ENCODE data around the gene TLN1. TPM values are rescaled to one million over a fixed set of nuclear protein-coding genes. Genes with fewer than 3 reads are reported as not detected.

TLN1 gene
- total and polyA plus RNA-seq, 2 of the 8 experiments (the other 6 are each of a cell fraction or from before 2014, with no cell fraction given), result 28.1 to 90.1 TPM

DNA sequence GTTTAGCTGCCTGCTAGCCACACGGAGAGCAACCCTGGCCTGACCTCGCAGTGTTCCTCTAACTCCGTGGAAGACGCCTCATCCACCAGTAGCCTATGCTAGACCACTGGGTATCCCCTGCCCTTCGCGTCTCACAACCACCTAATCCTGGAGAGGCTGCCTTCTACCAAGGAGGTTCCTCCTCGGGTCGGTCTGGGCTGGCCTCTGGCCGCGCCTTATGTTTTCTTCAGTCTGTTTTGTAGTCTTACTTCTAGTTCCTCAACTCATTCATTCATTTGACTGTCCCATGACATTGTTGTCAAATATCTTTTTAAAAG, 40.7 kb downstream of the TLN1 start:
- no peak overlapping the region for H4K8ac ChIP-seq (ENCODE audit: extremely low read depth, insufficient read depth, low read length)
- no peak overlapping the region for H4K91ac ChIP-seq (replicated peaks; ENCODE audit: insufficient read length, low read length)
- peak overlapping the region; percentile 62 for H4K5ac ChIP-seq (ENCODE audit: insufficient read length, low read depth, low read length)
- H3K23ac ChIP-seq (ENCODE audit: insufficient read length), result no peak overlapping the region
- 0 out of 2 replicates have a peak overlapping the region, but pooled peaks have one; percentile 98 for H2BK15ac ChIP-seq (ENCODE audit: low read length)
- H2BK120ac ChIP-seq (replicated peaks; ENCODE audit: low read depth, low read length), result no peak overlapping the region
- peak overlapping the region; percentile 45; the same call in 1 of the 2 replicates for H2BK12ac ChIP-seq (ENCODE audit: low read depth, low read length)
- H3K27me3 ChIP-seq (replicated peaks in 1 of 4; ENCODE audit: control insufficient read depth in 3 of 4, extremely low read depth in 1 of 4, insufficient read depth in 3 of 4, low read length in 3 of 4), result no peaks in the 10 kb centered on the region
- POLR2A ChIA-PET (ENCODE audit: partially characterized antibody), result interaction anchor here (0.9 to 14.9 kb wide), 19 partner anchors 10 to 612 kb away, joined by 3 to 158 read pairs (median 5); partner anchors contain the start of genes ARHGEF39, CA9, CCDC107 and CREB3
- no peak overlapping the region for H3K56ac ChIP-seq (replicated peaks; ENCODE audit: insufficient read length, low read depth, low read length)
- H3K9ac ChIP-seq (replicated peaks in 1 of 4; ENCODE audit: extremely low read depth in 1 of 4, low read depth in 3 of 4, low read length in 3 of 4), result peak overlapping the region in 1 of 4 experiments; percentile 45; a peak in 1 of 7 replicates
- 16% methylated on average over 10 of the region's 10 CpGs; no CpG with 5 or more reads in 1 of the 2 experiments for WGBS, 2 experiments (ENCODE audit: extremely low coverage in 1 of 2, insufficient coverage in 1 of 2, insufficient read length in 1 of 2, insufficient replicate concordance in 2 of 2, low coverage in 1 of 2, low lambda C conversion rate in 2 of 2, missing lambda C conversion rate in 1 of 2)
- no peak overlapping the region for H3K14ac ChIP-seq (ENCODE audit: insufficient read length)
- peaks cover 12% of the 10 kb centered on the region for H3K23me2 ChIP-seq (ENCODE audit: low read depth, low read length)
- H3K4me3 ChIP-seq (ENCODE audit: extremely low read depth in 1 of 4, insufficient read depth in 2 of 4, low read depth in 3 of 4, low read length in 4 of 4), result peak overlapping the region; percentile 72 to 99 (median 82)
- H3K36me3 ChIP-seq (ENCODE audit: control insufficient read depth in 2 of 4, insufficient read depth in 4 of 4, low read length in 3 of 4), result peaks cover 0 to 6% (median 4%) of the 10 kb centered on the region in 4 experiments; a peak in 4 of 8 replicates
- peak overlapping the region; percentile 95 for H2AFZ ChIP-seq (ENCODE audit: low read length)
- H3K4me1 ChIP-seq (replicated peaks in 1 of 4; ENCODE audit: control insufficient read depth in 3 of 4, insufficient read depth in 4 of 4, low read length in 3 of 4), result peaks cover 6 to 15% (median 8%) of the 10 kb centered on the region in 4 experiments; a peak in 6 of 7 replicates
- H3K9me3 ChIP-seq (ENCODE audit: insufficient read depth in 2 of 2, low read depth in 1 of 2, low read length in 1 of 2), result no peaks in the 10 kb centered on the region
- no peak for FAIRE-seq
- no peak overlapping the region for H3K4ac ChIP-seq (replicated peaks; ENCODE audit: insufficient read length, low read depth, low read length)
- H4K20me1 ChIP-seq (replicated peaks in 1 of 2; ENCODE audit: control insufficient read depth in 1 of 2, insufficient read depth in 2 of 2, low read length in 2 of 2), result peaks cover 4 to 6% of the 10 kb centered on the region in 2 experiments
- 0 out of 2 replicates have a peak overlapping the region, but pooled peaks have one; percentile 1 for H2BK20ac ChIP-seq (ENCODE audit: low read length)
- H3K79me1 ChIP-seq (ENCODE audit: low read depth, low read length), result peaks cover 2% of the 10 kb centered on the region; the same call in 1 of the 2 replicates
- H2BK5ac ChIP-seq (ENCODE audit: low read depth, low read length), result peak overlapping the region; percentile 60; the same call in 1 of the 2 replicates
- TF ChIP-seq POLR2AphosphoS5 (IDR thresholded peaks at IDR 0.05; ENCODE audit: low read depth, low read length) (0 out of 2 replicates have a peak, but pooled peaks have one; percentile 41), KDM4A (IDR thresholded peaks at IDR 0.05; ENCODE audit: low read depth, low read length, severe bottlenecking) (peak; percentile 1), GABPA (IDR thresholded peaks at IDR 0.05; ENCODE audit: borderline replicate concordance, insufficient read depth, low read length) (no peak), POLR2A (IDR thresholded peaks at IDR 0.05; ENCODE audit: control extremely low read depth in 1 of 2, low read depth in 2 of 2, low read length in 2 of 2) (peak in 1 of 2 experiments; percentile 55; a peak in 2 of 3 replicates)
- peak overlapping the region; percentile 84 to 90 for H3K4me2 ChIP-seq (ENCODE audit: insufficient read depth in 1 of 2, low read depth in 2 of 2, low read length in 2 of 2)
- peak overlapping the region; percentile 88; the same call in 1 of the 2 replicates for H3K18ac ChIP-seq (ENCODE audit: extremely low read depth, low read length)
- H3K27ac ChIP-seq (ENCODE audit: low read depth, low read length), result no peak overlapping the region
- H3K79me2 ChIP-seq (ENCODE audit: control insufficient read depth in 1 of 2, insufficient read depth in 2 of 2, low read length in 2 of 2), result peaks cover 0 to 21% of the 10 kb centered on the region in 2 experiments; a peak in 2 of 4 replicates
- DNase-seq (ENCODE audit: low read depth in 1 of 2, low spot score in 2 of 2), result no peak
- CTCF ChIA-PET (ENCODE audit: partially characterized antibody), result interaction anchor here (0.8 to 14.1 kb wide), 14 partner anchors 10 to 214 kb away, joined by 3 to 347 read pairs (median 4); partner anchors contain the start of genes ARHGEF39, CA9, CCDC107 and RMRP
- no peak overlapping the region for H2AK5ac ChIP-seq (ENCODE audit: low read depth, low read length)
